Measurements from ENCODE around the gene GLP2R. TPM values are rescaled to one million over a fixed set of nuclear protein-coding genes. Genes with fewer than 3 reads are reported as not detected.

GLP2R gene
- total RNA-seq, 4 donors from 2014 or later: 7.2 to 17.2 (median 12.2) TPM

- Histone ChIP-seq H3K27ac (no peak overlapping the region), H3K4me1 (peaks cover 0 to 13% (median 1%) of the 10 kb centered on the region in 4 donors), H3K27me3 (no peaks in the 10 kb centered on the region), H3K4me3 (no peak overlapping the region), H3K9me3 (peaks cover 4 to 5% of the 10 kb centered on the region in 2 donors), H3K36me3 (no peaks in the 10 kb centered on the region)
- in situ Hi-C loops (cut with MboI; ENCODE audit: low pct_ligation_motif_present in 1 of 4, low pct_unique_long_range_greater_than_20kb in 1 of 4, low sequenced_read_pairs in 3 of 4) (loop anchor here in 1 of 4 donors (25.0 kb wide), 1 partner anchor 141 kb away; no protein-coding TSS in a partner anchor), intact Hi-C loops (cut with DNase I; ENCODE audit: low total_unique reads) (no loop called here)
- no peak for TF ChIP-seq POLR2A (IDR thresholded peaks at IDR 0.05)
- no peak for TF ChIP-seq EP300 (IDR thresholded peaks at IDR 0.05; ENCODE audit: low read depth)
- TF ChIP-seq CTCF (IDR thresholded peaks at IDR 0.05): no peak
- TF ChIP-seq POLR2AphosphoS5 (IDR thresholded peaks at IDR 0.05): no peak
- WGBS, 2 donors (ENCODE audit: low coverage in 1 of 2): 74% methylated on average over 3 of the region's 3 CpGs; no CpG with 5 or more reads in 1 of the 2 donors
- no peak for DNase-seq
These were observed 52.6 kb downstream of the GLP2R start for GRCh38 chr17:9878356-9878755.

GRCh38 chr17:9878786-9879525 lies 53.2 kb downstream of the GLP2R start:
- in situ Hi-C loops (cut with MboI; ENCODE audit: low pct_ligation_motif_present in 1 of 4, low pct_unique_long_range_greater_than_20kb in 1 of 4, low sequenced_read_pairs in 3 of 4) (loop anchor here in 1 of 4 donors (25.0 kb wide), 1 partner anchor 142 kb away; no protein-coding TSS in a partner anchor), intact Hi-C loops (cut with DNase I; ENCODE audit: low total_unique reads) (loop anchor here (1.0 kb wide), 1 partner anchor 38 kb away; no protein-coding TSS in a partner anchor)
- TF ChIP-seq POLR2AphosphoS5 (IDR thresholded peaks at IDR 0.05) (no peak), CTCF (IDR thresholded peaks at IDR 0.05) (no peak), POLR2A (IDR thresholded peaks at IDR 0.05) (no peak), EP300 (IDR thresholded peaks at IDR 0.05; ENCODE audit: low read depth) (no peak)
- DNase-seq: no peak
- Histone ChIP-seq H3K36me3 (no peaks in the 10 kb centered on the region), H3K4me1 (peaks cover 0 to 13% (median 1%) of the 10 kb centered on the region in 4 donors), H3K9me3 (peaks cover 10 to 11% of the 10 kb centered on the region in 2 donors), H3K4me3 (no peak overlapping the region), H3K27me3 (no peaks in the 10 kb centered on the region), H3K27ac (no peak overlapping the region)
- 77 to 88% methylated on average over 8 of the region's 8 CpGs for WGBS, 2 donors (ENCODE audit: low coverage in 1 of 2)

- H3K36me3 ChIP-seq: no peaks in the 10 kb centered on the region
- no peak overlapping the region for H3K27ac ChIP-seq
- TF ChIP-seq POLR2AphosphoS5 (IDR thresholded peaks at IDR 0.05): no peak
- TF ChIP-seq POLR2A (IDR thresholded peaks at IDR 0.05): no peak
- TF ChIP-seq EP300 (IDR thresholded peaks at IDR 0.05; ENCODE audit: low read depth): no peak
- no peak for TF ChIP-seq CTCF (IDR thresholded peaks at IDR 0.05)
- WGBS, 2 donors (ENCODE audit: low coverage in 1 of 2): 66% methylated on average over 3 of the region's 3 CpGs; no CpG with 5 or more reads in 1 of the 2 donors
- in situ Hi-C loops (cut with MboI; ENCODE audit: low pct_ligation_motif_present in 1 of 4, low pct_unique_long_range_greater_than_20kb in 1 of 4, low sequenced_read_pairs in 3 of 4) (loop anchor here in 1 of 4 donors (25.0 kb wide), 1 partner anchor 143 kb away; no protein-coding TSS in a partner anchor), intact Hi-C loops (cut with DNase I; ENCODE audit: low total_unique reads) (no loop called here)
- peaks cover 0 to 5% (median 1%) of the 10 kb centered on the region in 4 donors for H3K4me1 ChIP-seq
- no peak overlapping the region for H3K4me3 ChIP-seq
- DNase-seq: no peak
- H3K27me3 ChIP-seq: no peaks in the 10 kb centered on the region
- peaks cover 15 to 16% of the 10 kb centered on the region in 2 donors for H3K9me3 ChIP-seq
These were observed 54.9 kb downstream of the GLP2R start for GRCh38 chr17:9880582-9880999.

- TF ChIP-seq POLR2A (IDR thresholded peaks at IDR 0.05): no peak
- TF ChIP-seq CTCF (IDR thresholded peaks at IDR 0.05): no peak
- TF ChIP-seq POLR2AphosphoS5 (IDR thresholded peaks at IDR 0.05): no peak
- TF ChIP-seq EP300 (IDR thresholded peaks at IDR 0.05; ENCODE audit: low read depth): no peak
- in situ Hi-C loops (cut with MboI; ENCODE audit: low pct_ligation_motif_present in 1 of 4, low pct_unique_long_range_greater_than_20kb in 1 of 4, low sequenced_read_pairs in 3 of 4): loop anchor here in 1 of 4 donors (25.0 kb wide), 1 partner anchor 146 kb away; no protein-coding TSS in a partner anchor
- no peak for DNase-seq
- H3K36me3 ChIP-seq: no peaks in the 10 kb centered on the region
- H3K4me3 ChIP-seq: no peak overlapping the region
- intact Hi-C loops (cut with DNase I; ENCODE audit: low total_unique reads): no loop called here
- peaks cover 15 to 16% of the 10 kb centered on the region in 2 donors for H3K9me3 ChIP-seq
- no peak overlapping the region for H3K27ac ChIP-seq
- H3K27me3 ChIP-seq: no peaks in the 10 kb centered on the region
- no peaks in the 10 kb centered on the region for H3K4me1 ChIP-seq
These were observed 57.7 kb downstream of the GLP2R start for GRCh38 chr17:9883451-9883850.
